ENCODE data around the gene CETP. TPM values are rescaled to one million over a fixed set of nuclear protein-coding genes. Genes with fewer than 3 reads are reported as not detected.

The CETP gene
- total and polyA plus RNA-seq, 9 of the 15 experiments (the other 6 are each of a cell fraction or from before 2014, with no cell fraction given): 0.07 to 0.11 TPM; not detected in 7

DNA sequence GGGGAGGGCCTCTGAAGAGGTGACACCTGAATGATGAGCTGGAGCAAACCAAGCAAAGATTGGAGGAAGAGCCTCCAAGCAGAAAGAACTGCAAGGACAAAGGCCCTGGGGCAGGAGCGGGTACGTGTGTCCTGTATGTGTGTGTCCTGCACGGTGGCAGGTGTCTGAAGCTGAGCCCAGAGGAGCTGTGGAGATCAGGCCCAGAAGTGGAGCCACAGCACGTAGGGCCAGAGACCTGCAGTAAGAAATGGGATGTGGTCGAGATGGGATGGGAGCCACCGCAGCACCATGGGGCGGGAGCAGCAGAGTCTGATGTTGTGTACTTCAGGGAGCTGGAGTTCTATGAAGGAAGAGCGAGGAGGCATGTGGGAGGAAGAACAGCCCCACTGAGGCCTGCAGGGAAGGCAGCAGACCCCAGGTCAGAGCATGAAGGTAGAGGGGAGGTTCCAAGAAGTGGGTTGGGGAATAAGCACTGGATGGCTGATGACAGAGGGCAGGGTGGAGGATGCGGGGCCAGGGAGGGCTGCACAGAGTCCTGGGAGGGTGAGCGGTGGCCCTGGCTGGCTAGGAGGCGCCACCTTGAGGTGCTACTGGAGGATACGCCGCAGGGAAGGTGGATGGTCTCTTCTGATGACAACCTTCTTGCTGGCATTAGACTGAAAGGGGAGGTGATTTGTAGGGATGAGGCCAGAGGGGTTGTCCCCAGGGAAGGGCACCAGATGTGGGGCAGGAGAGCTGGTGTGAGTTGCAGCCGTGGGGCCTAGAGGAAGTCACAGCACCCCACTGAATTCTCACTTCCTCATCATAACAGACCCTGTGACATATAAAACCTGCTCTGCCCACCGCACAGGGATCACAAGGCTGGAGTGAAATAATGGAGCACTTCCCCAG lies 10.6 kb upstream of the CETP start (continued):
- TF ChIP-seq, protein P1, sequence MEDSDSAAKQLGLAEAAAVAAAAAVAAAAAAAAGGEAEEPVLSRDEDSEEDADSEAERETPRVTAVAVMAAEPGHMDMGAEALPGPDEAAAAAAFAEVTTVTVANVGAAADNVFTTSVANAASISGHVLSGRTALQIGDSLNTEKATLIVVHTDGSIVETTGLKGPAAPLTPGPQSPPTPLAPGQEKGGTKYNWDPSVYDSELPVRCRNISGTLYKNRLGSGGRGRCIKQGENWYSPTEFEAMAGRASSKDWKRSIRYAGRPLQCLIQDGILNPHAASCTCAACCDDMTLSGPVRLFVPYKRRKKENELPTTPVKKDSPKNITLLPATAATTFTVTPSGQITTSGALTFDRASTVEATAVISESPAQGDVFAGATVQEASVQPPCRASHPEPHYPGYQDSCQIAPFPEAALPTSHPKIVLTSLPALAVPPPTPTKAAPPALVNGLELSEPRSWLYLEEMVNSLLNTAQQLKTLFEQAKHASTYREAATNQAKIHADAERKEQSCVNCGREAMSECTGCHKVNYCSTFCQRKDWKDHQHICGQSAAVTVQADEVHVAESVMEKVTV (CRISPR knock-in tag; IDR thresholded peaks at IDR 0.05): no peak
- TF ChIP-seq, protein P2, sequence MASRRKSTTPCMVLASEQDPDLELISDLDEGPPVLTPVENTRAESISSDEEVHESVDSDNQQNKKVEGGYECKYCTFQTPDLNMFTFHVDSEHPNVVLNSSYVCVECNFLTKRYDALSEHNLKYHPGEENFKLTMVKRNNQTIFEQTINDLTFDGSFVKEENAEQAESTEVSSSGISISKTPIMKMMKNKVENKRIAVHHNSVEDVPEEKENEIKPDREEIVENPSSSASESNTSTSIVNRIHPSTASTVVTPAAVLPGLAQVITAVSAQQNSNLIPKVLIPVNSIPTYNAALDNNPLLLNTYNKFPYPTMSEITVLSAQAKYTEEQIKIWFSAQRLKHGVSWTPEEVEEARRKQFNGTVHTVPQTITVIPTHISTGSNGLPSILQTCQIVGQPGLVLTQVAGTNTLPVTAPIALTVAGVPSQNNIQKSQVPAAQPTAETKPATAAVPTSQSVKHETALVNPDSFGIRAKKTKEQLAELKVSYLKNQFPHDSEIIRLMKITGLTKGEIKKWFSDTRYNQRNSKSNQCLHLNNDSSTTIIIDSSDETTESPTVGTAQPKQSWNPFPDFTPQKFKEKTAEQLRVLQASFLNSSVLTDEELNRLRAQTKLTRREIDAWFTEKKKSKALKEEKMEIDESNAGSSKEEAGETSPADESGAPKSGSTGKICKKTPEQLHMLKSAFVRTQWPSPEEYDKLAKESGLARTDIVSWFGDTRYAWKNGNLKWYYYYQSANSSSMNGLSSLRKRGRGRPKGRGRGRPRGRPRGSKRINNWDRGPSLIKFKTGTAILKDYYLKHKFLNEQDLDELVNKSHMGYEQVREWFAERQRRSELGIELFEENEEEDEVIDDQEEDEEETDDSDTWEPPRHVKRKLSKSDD (conservative IDR thresholded peaks at IDR 0.05; ENCODE audit: low read length): no peak
- TF ChIP-seq MEF2A (IDR thresholded peaks at IDR 0.05; ENCODE audit: control insufficient read depth, low read depth, low read length): no peak
- no peak for TF ChIP-seq ZSCAN29 (IDR thresholded peaks at IDR 0.05)
- TF ChIP-seq, protein P3, sequence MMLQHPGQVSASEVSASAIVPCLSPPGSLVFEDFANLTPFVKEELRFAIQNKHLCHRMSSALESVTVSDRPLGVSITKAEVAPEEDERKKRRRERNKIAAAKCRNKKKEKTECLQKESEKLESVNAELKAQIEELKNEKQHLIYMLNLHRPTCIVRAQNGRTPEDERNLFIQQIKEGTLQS (IDR thresholded peaks at IDR 0.05): no peak
- TF ChIP-seq, protein P3 (CRISPR knock-in tag; conservative IDR thresholded peaks at IDR 0.05): no peak
- TF ChIP-seq ARHGAP35 (IDR thresholded peaks at IDR 0.05; ENCODE audit: partially characterized antibody): no peak
- TF ChIP-seq, protein P4, sequence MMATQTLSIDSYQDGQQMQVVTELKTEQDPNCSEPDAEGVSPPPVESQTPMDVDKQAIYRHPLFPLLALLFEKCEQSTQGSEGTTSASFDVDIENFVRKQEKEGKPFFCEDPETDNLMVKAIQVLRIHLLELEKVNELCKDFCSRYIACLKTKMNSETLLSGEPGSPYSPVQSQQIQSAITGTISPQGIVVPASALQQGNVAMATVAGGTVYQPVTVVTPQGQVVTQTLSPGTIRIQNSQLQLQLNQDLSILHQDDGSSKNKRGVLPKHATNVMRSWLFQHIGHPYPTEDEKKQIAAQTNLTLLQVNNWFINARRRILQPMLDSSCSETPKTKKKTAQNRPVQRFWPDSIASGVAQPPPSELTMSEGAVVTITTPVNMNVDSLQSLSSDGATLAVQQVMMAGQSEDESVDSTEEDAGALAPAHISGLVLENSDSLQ (IDR thresholded peaks at IDR 0.05): no peak
- TF ChIP-seq, protein P5, sequence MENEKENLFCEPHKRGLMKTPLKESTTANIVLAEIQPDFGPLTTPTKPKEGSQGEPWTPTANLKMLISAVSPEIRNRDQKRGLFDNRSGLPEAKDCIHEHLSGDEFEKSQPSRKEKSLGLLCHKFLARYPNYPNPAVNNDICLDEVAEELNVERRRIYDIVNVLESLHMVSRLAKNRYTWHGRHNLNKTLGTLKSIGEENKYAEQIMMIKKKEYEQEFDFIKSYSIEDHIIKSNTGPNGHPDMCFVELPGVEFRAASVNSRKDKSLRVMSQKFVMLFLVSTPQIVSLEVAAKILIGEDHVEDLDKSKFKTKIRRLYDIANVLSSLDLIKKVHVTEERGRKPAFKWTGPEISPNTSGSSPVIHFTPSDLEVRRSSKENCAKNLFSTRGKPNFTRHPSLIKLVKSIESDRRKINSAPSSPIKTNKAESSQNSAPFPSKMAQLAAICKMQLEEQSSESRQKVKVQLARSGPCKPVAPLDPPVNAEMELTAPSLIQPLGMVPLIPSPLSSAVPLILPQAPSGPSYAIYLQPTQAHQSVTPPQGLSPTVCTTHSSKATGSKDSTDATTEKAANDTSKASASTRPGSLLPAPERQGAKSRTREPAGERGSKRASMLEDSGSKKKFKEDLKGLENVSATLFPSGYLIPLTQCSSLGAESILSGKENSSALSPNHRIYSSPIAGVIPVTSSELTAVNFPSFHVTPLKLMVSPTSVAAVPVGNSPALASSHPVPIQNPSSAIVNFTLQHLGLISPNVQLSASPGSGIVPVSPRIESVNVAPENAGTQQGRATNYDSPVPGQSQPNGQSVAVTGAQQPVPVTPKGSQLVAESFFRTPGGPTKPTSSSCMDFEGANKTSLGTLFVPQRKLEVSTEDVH (IDR thresholded peaks at IDR 0.05; ENCODE audit: low read depth, partially characterized antibody): no peak
- TF ChIP-seq U2AF2 (optimal IDR thresholded peaks at IDR 0.05; ENCODE audit: low read depth, low read length): no peak
- TF ChIP-seq NBN (IDR thresholded peaks at IDR 0.05; ENCODE audit: low read depth): no peak
- no peak for TF ChIP-seq NEUROD1 (IDR thresholded peaks at IDR 0.05; ENCODE audit: borderline replicate concordance, low read depth, low read length, partially characterized antibody)
- TF ChIP-seq HMG20A (CRISPR knock-in tag; conservative IDR thresholded peaks at IDR 0.05): no peak
- TF ChIP-seq RBFOX2 (IDR thresholded peaks at IDR 0.05; ENCODE audit: low read depth, low read length): no peak
- TF ChIP-seq, protein P6, sequence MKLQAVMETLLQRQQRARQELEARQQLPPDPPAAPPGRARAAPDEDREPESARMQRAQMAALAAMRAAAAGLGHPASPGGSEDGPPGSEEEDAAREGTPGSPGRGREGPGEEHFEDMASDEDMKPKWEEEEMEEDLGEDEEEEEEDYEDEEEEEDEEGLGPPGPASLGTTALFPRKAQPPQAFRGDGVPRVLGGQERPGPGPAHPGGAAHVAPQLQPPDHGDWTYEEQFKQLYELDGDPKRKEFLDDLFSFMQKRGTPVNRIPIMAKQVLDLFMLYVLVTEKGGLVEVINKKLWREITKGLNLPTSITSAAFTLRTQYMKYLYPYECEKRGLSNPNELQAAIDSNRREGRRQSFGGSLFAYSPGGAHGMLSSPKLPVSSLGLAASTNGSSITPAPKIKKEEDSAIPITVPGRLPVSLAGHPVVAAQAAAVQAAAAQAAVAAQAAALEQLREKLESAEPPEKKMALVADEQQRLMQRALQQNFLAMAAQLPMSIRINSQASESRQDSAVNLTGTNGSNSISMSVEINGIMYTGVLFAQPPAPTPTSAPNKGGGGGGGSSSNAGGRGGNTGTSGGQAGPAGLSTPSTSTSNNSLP (IDR thresholded peaks at IDR 0.05; ENCODE audit: borderline replicate concordance, low read depth, low read length): no peak

Measured in K562 (cell line).